DOHH2 (cell line): ENCODE results near the gene ADGRG6.

Experiments
- H3F3A ChIP-seq: fragments of 200-600 bp; sonication (generic), shearing (Covaris generic); 2 replicates; pipeline ENCODE4 v1.6.0; 2016; ENCODE audit warnings: antibody characterized with exemption, mild to moderate bottlenecking; ENCODE audit not compliant: control insufficient read depth, insufficient read depth
- H3K27ac ChIP-seq: fragments of 200-600 bp; sonication (generic); 2 replicates; pipeline ENCODE4 v1.5.1; 2014; ENCODE audit warnings: low read depth, mild to moderate bottlenecking, low read length, moderate library complexity
- H3K27me3 ChIP-seq: fragments of 200-600 bp; sonication (generic); 2 replicates; pipeline ENCODE4 v1.6.1; 2014; ENCODE audit warnings: mild to moderate bottlenecking, low read length, mixed read lengths; ENCODE audit not compliant: control insufficient read depth
- H3K36me3 ChIP-seq: fragments of 200-600 bp; sonication (generic); 2 replicates; pipeline ENCODE4 v1.6.1; 2014; ENCODE audit warnings: mild to moderate bottlenecking, low read length, moderate library complexity, mixed read lengths; ENCODE audit not compliant: control insufficient read depth
- H3K4me1 ChIP-seq: fragments of 200-600 bp; sonication (generic); 2 replicates; pipeline ENCODE4 v1.6.1; 2014; ENCODE audit warnings: mild to moderate bottlenecking, low read length, mixed read lengths; ENCODE audit not compliant: control insufficient read depth
- H3K4me2 ChIP-seq: fragments of 200-600 bp; sonication (generic); 2 replicates; pipeline ENCODE4 v1.6.0; 2014; ENCODE audit warnings: mild to moderate bottlenecking, low read length, moderate library complexity
- H3K4me3 ChIP-seq: fragments of 200-600 bp; sonication (generic); 2 replicates; pipeline ENCODE4 v1.5.1; 2014; ENCODE audit warnings: mild to moderate bottlenecking, low read length, mixed read lengths
- H3K79me2 ChIP-seq: fragments of 200-600 bp; sonication (generic); 2 replicates; pipeline ENCODE4 v1.6.1; 2014; ENCODE audit warnings: mild to moderate bottlenecking, low read length, mixed read lengths; ENCODE audit not compliant: control insufficient read depth
- H3K9me2 ChIP-seq: fragments of 200-600 bp; sonication (generic); replicated peaks from 2 replicates; pipeline ENCODE4 v1.6.1; 2014; ENCODE audit warnings: mild to moderate bottlenecking, low read length, mixed read lengths; ENCODE audit not compliant: control insufficient read depth
- H3K9me3 ChIP-seq: fragments of 200-600 bp; sonication (generic); 2 replicates; pipeline ENCODE4 v1.6.1; 2014; ENCODE audit warnings: antibody characterized with exemption, low read length, mixed read lengths; ENCODE audit not compliant: control insufficient read depth, insufficient read depth
- H4K20me1 ChIP-seq: fragments of 200-600 bp; sonication (generic); 2 replicates; pipeline ENCODE4 v1.6.0; 2014; ENCODE audit warnings: low read depth, mild to moderate bottlenecking, antibody characterized with exemption, low read length, moderate library complexity; ENCODE audit not compliant: control insufficient read depth, insufficient read depth
- CTCF ChIP-seq: fragments of 200-600 bp; sonication (generic); IDR thresholded peaks from one replicate; pipeline ENCODE4 v1.5.1; 2014; ENCODE audit warnings: antibody characterized with exemption, mild to moderate bottlenecking, low read depth, low read length; ENCODE audit not compliant: poor library complexity, severe bottlenecking
- EZH2phosphoT487 ChIP-seq: fragments of 200-600 bp; sonication (generic); IDR thresholded peaks from 2 replicates; pipeline ENCODE4 v1.6.1; 2017; ENCODE audit warnings: borderline replicate concordance, mild to moderate bottlenecking, antibody characterized with exemption, low read length, moderate library complexity, mixed read lengths

ADGRG6 gene

GRCh38 chr6:142275236-142276006 lies 26.4 kb upstream of the ADGRG6 start:
- H3K4me3 ChIP-seq: no peak overlapping the region
- no peak overlapping the region for H3K27ac ChIP-seq
- no peak overlapping the region for H3K4me2 ChIP-seq

GRCh38 chr6:142276256-142276655 lies 25.6 kb upstream of the ADGRG6 start:
- Histone ChIP-seq H3K79me2 (no peaks in the 10 kb centered on the region), H3K27ac (no peak overlapping the region), H3K9me3 (no peaks in the 10 kb centered on the region), H4K20me1 (no peaks in the 10 kb centered on the region), H3K36me3 (no peaks in the 10 kb centered on the region), H3K4me1 (no peaks in the 10 kb centered on the region), H3K27me3 (no peaks in the 10 kb centered on the region), H3K9me2 (no peaks in the 10 kb centered on the region), H3F3A (no peaks in the 10 kb centered on the region), H3K4me3 (no peak overlapping the region), H3K4me2 (no peak overlapping the region)
- TF ChIP-seq EZH2phosphoT487 (no peak), CTCF (no peak)

More at GRCh38 chr6:142275236-142276006, 26.4 kb upstream of the ADGRG6 start:
- no peaks in the 10 kb centered on the region for H3K9me3 ChIP-seq
- no peaks in the 10 kb centered on the region for H3F3A ChIP-seq
- no peak for TF ChIP-seq EZH2phosphoT487
- TF ChIP-seq CTCF: no peak
- H3K4me1 ChIP-seq: no peaks in the 10 kb centered on the region
- H4K20me1 ChIP-seq: no peaks in the 10 kb centered on the region
- H3K79me2 ChIP-seq: no peaks in the 10 kb centered on the region
- H3K9me2 ChIP-seq: no peaks in the 10 kb centered on the region
- H3K27me3 ChIP-seq: no peaks in the 10 kb centered on the region
- no peaks in the 10 kb centered on the region for H3K36me3 ChIP-seq

- H3K4me3 ChIP-seq: no peak overlapping the region
- H3K9me3 ChIP-seq: no peaks in the 10 kb centered on the region
- H3K36me3 ChIP-seq: no peaks in the 10 kb centered on the region
- no peaks in the 10 kb centered on the region for H3K9me2 ChIP-seq
- H3K79me2 ChIP-seq: no peaks in the 10 kb centered on the region
- no peak overlapping the region for H3K27ac ChIP-seq
- no peaks in the 10 kb centered on the region for H3K4me1 ChIP-seq
- H3F3A ChIP-seq: no peaks in the 10 kb centered on the region
- H4K20me1 ChIP-seq: no peaks in the 10 kb centered on the region
- no peak for TF ChIP-seq CTCF
- no peak for TF ChIP-seq EZH2phosphoT487
- no peak overlapping the region for H3K4me2 ChIP-seq
- H3K27me3 ChIP-seq: no peaks in the 10 kb centered on the region
Observed at GRCh38 chr6:142279350-142280180, 22.2 kb upstream of the ADGRG6 start.
